Neural progenitor cell (in vitro differentiated cells): ENCODE data around the gene PGBD5. TPM values are rescaled to one million over a fixed set of nuclear protein-coding genes. Genes with fewer than 3 reads are reported as not detected.
A peak's percentile ranks its signal among the peaks of the same experiment; 100 is the strongest.

Experiments
- DNase-seq: peaks from one replicate; pipeline ENCODE4 v3.0.0-alpha.2; 2016; ENCODE audit warnings: low spot score
- H2AFZ ChIP-seq: fragments of 200-600 bp; sonication (generic); replicated peaks from 2 replicates; pipeline ENCODE4 v1.6.1; 2016; ENCODE audit warnings: antibody characterized with exemption
- H3F3A ChIP-seq: fragments of 200-600 bp; sonication (generic); 2 replicates; pipeline ENCODE4 v1.6.1; 2016; ENCODE audit warnings: antibody characterized with exemption, low read depth
- H3K27ac ChIP-seq: fragments of 200-600 bp; sonication (generic); 2 replicates; pipeline ENCODE4 v1.5.1; 2016; ENCODE audit warnings: mild to moderate bottlenecking
- H3K27me3 ChIP-seq: fragments of 200-600 bp; sonication (generic); 2 replicates; pipeline ENCODE4 v1.6.1; 2016; ENCODE audit warnings: mild to moderate bottlenecking, moderate library complexity
- H3K36me3 ChIP-seq: fragments of 200-600 bp; sonication (generic); 2 replicates; pipeline ENCODE4 v1.5.1; 2016
- H3K4me1 ChIP-seq: fragments of 200-600 bp; sonication (generic); 2 replicates; pipeline ENCODE4 v1.6.1; 2016; ENCODE audit warnings: mixed run types
- H3K4me2 ChIP-seq: fragments of 200-600 bp; sonication (generic); 2 replicates; pipeline ENCODE4 v1.6.1; 2016
- H3K4me3 ChIP-seq: fragments of 200-600 bp; sonication (generic); 2 replicates; pipeline ENCODE4 v1.5.1; 2016
- H3K79me2 ChIP-seq: fragments of 200-600 bp; sonication (generic); 2 replicates; pipeline ENCODE4 v1.6.1; 2016; ENCODE audit warnings: low read depth
- H3K9ac ChIP-seq: fragments of 200-600 bp; sonication (generic); 2 replicates; pipeline ENCODE4 v1.6.1; 2016
- H3K9me3 ChIP-seq: fragments of 200-600 bp; sonication (generic); 2 replicates; pipeline ENCODE4 v1.5.1; 2016; ENCODE audit warnings: low read depth
- H4K20me1 ChIP-seq: fragments of 200-600 bp; sonication (generic); 2 replicates; pipeline ENCODE4 v1.6.1; 2016; ENCODE audit warnings: low read depth
- H3K27ac Mint-ChIP-seq: 3 replicates; pipeline ENCODE4 v1.8.0; 2021; ENCODE audit warnings: mixed read lengths
- H3K27me3 Mint-ChIP-seq: 2 replicates; pipeline ENCODE4 v1.8.0; 2022; ENCODE audit warnings: low read depth, mild to moderate bottlenecking, inconsistent platforms, moderate library complexity, mixed read lengths; ENCODE audit not compliant: insufficient read depth
- H3K36me3 Mint-ChIP-seq: 3 replicates; pipeline ENCODE4 v1.8.0; 2021; ENCODE audit warnings: mixed read lengths
- H3K4me1 Mint-ChIP-seq: 3 replicates; pipeline ENCODE4 v1.8.0; 2021; ENCODE audit warnings: mixed read lengths
- H3K4me3 Mint-ChIP-seq: 3 replicates; pipeline ENCODE4 v1.8.0; 2021; ENCODE audit warnings: mild to moderate bottlenecking, moderate library complexity, mixed read lengths
- H3K9me3 Mint-ChIP-seq: 3 replicates; pipeline ENCODE4 v1.8.0; 2020; ENCODE audit warnings: mixed read lengths
- CTCF ChIP-seq: fragments of 200-600 bp; sonication (generic); IDR thresholded peaks from 2 replicates; pipeline ENCODE4 v1.5.1; 2017; ENCODE audit warnings: antibody characterized with exemption, mild to moderate bottlenecking
- EZH2 ChIP-seq: fragments of 200-600 bp; sonication (generic); IDR thresholded peaks from 2 replicates; pipeline ENCODE4 v1.6.1; 2017; ENCODE audit warnings: antibody characterized with exemption, mild to moderate bottlenecking, moderate library complexity
- EZH2phosphoT487 ChIP-seq: fragments of 200-600 bp; sonication (generic); IDR thresholded peaks from 2 replicates; pipeline ENCODE4 v1.6.1; 2017; ENCODE audit warnings: antibody characterized with exemption
- total RNA-seq: library from RNA; depleted of rRNA; stranded (reverse); fragments of >200 nt; gene quantifications from 2 replicates; pipeline ENCODE4 v1.2.3, GENCODE V29; 2015; ENCODE audit warnings: low replicate concordance

PGBD5 gene
- total RNA-seq, 1 donor from 2014 or later = 1.2 TPM

- H3K9me3 Mint-ChIP-seq = peaks cover 4% of the 10 kb centered on the region
- H3K27ac Mint-ChIP-seq = no peak overlapping the region
- H3K79me2 ChIP-seq = no peaks in the 10 kb centered on the region
- H3K4me1 ChIP-seq = peaks cover 20% of the 10 kb centered on the region
- peaks cover 2% of the 10 kb centered on the region for H3K27me3 Mint-ChIP-seq
- H3K27me3 ChIP-seq = no peaks in the 10 kb centered on the region
- DNase-seq = no peak
- no peak overlapping the region for H3K9ac ChIP-seq
- H3K4me3 Mint-ChIP-seq = no peak overlapping the region
- H3F3A ChIP-seq = peaks cover 4% of the 10 kb centered on the region
- peaks cover 20% of the 10 kb centered on the region for H3K4me1 Mint-ChIP-seq
- no peaks in the 10 kb centered on the region for H4K20me1 ChIP-seq
- no peaks in the 10 kb centered on the region for H3K36me3 ChIP-seq
- peak overlapping the region; percentile 3 for H2AFZ ChIP-seq
- H3K36me3 Mint-ChIP-seq = peaks cover 3% of the 10 kb centered on the region
- no peak overlapping the region for H3K4me3 ChIP-seq
- TF ChIP-seq CTCF = no peak
- TF ChIP-seq EZH2phosphoT487 = no peak
- TF ChIP-seq EZH2 = no peak
- H3K9me3 ChIP-seq = no peaks in the 10 kb centered on the region
- no peak overlapping the region for H3K27ac ChIP-seq
- H3K4me2 ChIP-seq = no peak overlapping the region
Observed at GRCh38 chr1:230391776-230392535, 34.2 kb downstream of the PGBD5 start.

DNA sequence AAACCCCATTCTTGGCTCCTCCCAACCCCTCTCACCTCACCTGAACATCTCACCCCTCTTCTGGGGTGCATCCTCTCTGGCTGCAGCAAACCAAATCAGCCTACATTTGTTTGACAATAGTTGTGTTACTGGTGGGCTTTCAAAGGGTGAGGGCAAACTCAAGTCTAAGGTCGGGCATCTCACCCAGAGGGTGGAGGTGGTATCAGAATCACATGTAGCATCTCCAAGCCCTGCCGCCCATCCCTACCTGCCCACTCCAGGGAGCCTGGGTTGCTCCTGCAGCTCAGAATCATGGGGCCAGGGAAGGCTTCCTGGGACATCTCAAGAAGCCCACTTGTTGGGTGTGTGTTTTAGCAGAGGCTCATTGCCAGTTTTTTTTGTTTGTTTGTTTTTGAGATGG lies 35.8 kb downstream of the PGBD5 start:
- no peak overlapping the region for H3K4me3 ChIP-seq
- no peak overlapping the region for H3K4me2 ChIP-seq
- H3K9ac ChIP-seq = no peak overlapping the region
- H4K20me1 ChIP-seq = no peaks in the 10 kb centered on the region
- H3K27me3 ChIP-seq = no peaks in the 10 kb centered on the region
- peaks cover 4% of the 10 kb centered on the region for H3F3A ChIP-seq
- Mint-ChIP-seq H3K27ac (no peak overlapping the region), H3K4me1 (peaks cover 20% of the 10 kb centered on the region), H3K9me3 (peaks cover 4% of the 10 kb centered on the region), H3K4me3 (no peak overlapping the region), H3K36me3 (peaks cover 3% of the 10 kb centered on the region), H3K27me3 (peaks cover 2% of the 10 kb centered on the region)
- DNase-seq = no peak
- H3K36me3 ChIP-seq = no peaks in the 10 kb centered on the region
- H3K4me1 ChIP-seq = peaks cover 20% of the 10 kb centered on the region
- no peaks in the 10 kb centered on the region for H3K79me2 ChIP-seq
- TF ChIP-seq CTCF (no peak), EZH2phosphoT487 (no peak)
- H3K9me3 ChIP-seq = no peaks in the 10 kb centered on the region
- H2AFZ ChIP-seq = no peak overlapping the region
- no peak overlapping the region for H3K27ac ChIP-seq

DNA sequence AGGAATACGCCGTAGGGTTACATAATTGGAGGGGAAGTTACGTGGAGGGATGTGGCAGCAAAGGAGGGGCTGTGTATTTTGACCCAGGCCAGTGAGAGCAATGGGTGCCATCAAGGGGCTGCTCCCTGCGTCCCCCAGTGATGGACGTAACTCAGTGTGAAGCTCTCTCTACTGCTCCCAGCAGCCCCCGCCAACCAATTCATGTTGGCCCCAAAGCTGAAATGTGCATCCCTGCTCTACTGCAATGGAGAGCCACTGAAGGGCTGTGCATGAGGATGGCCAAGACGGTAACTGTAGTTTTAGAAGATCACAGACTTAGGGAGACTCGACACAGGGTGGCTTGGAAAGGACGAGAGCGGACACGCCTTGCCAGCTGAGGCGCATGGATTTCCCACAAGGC lies 38.3 kb downstream of the PGBD5 start:
- H3F3A ChIP-seq = peaks cover 4% of the 10 kb centered on the region
- peaks cover 2% of the 10 kb centered on the region for H3K27me3 Mint-ChIP-seq
- H3K4me2 ChIP-seq = no peak overlapping the region
- H3K4me3 Mint-ChIP-seq = no peak overlapping the region
- H3K36me3 Mint-ChIP-seq = no peaks in the 10 kb centered on the region
- H3K27me3 ChIP-seq = no peaks in the 10 kb centered on the region
- H3K79me2 ChIP-seq = no peaks in the 10 kb centered on the region
- H3K27ac Mint-ChIP-seq = no peak overlapping the region
- no peak overlapping the region for H2AFZ ChIP-seq
- TF ChIP-seq CTCF (no peak), EZH2 (no peak), EZH2phosphoT487 (no peak)
- no peak overlapping the region for H3K27ac ChIP-seq
- no peaks in the 10 kb centered on the region for H4K20me1 ChIP-seq
- H3K4me1 ChIP-seq = peaks cover 20% of the 10 kb centered on the region
- no peak for DNase-seq
- H3K4me3 ChIP-seq = no peak overlapping the region
- H3K9me3 Mint-ChIP-seq = no peaks in the 10 kb centered on the region
- H3K4me1 Mint-ChIP-seq = peaks cover 17% of the 10 kb centered on the region
- H3K36me3 ChIP-seq = no peaks in the 10 kb centered on the region
- no peaks in the 10 kb centered on the region for H3K9me3 ChIP-seq
- H3K9ac ChIP-seq = no peak overlapping the region
